Stimulated activated CD8-positive, alpha-beta memory T cell treated with anti-CD3 and anti-CD28 coated beads, Interleukin-15, amount 100 ng/mL, for 4 hours (primary cell): ENCODE measurements around the gene NPAS1.

ENCODE experiments used
- DNase-seq, 2 donors: peaks; one replicate each; pipeline ENCODE4 v3.0.0-alpha.2; 2020; ENCODE audit warnings: low read depth in 2 of 2

NPAS1 gene

DNA sequence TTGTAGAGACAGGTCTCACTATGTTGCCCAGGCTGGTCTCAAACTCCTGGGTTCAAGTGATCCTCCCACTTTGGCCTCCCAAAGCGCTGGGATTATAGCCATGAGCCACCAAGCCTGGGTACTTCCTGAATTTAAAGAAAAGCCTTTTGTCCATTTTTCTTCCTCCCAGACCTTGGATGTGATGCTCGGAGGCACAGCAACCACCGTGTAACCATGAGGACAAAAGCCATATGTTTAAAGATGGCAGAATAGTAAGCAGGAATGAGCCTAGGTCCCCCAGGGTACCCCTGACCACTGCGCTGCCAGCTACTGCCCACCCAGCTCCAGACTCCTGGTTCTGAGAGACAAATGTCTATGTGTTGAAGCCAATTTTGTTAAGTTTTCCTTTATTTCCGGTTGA lies 62.9 kb downstream of the NPAS1 start:
- no peak for DNase-seq

DNA sequence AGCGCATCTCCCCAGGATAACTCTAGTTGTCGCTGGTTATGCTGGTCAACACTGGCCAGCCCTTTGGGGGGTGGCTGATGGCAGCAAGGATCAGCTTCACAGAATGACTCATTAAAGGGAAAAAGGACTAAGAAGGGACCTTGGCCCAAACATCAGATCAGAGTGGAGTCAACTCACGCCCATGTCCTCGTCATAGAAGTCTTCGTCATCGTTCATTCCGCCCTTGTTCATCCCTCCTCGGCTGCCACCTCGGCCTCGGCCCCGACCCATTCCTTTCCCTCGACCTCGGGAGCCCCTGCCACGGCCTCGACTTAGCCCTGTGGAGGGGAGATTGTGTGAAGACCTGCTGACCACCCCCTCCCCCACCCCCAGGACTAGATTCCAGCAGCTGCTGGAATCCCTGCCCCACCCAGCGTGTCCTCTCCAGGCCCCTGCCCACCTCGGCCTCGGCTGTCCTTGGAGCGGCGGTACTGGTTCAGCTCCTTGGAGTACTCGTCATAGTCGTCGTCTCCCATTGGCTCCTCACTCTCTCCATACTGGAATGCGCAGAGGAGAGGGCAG lies 65.3 kb downstream of the NPAS1 start:
- DNase-seq, result no peak

DNA sequence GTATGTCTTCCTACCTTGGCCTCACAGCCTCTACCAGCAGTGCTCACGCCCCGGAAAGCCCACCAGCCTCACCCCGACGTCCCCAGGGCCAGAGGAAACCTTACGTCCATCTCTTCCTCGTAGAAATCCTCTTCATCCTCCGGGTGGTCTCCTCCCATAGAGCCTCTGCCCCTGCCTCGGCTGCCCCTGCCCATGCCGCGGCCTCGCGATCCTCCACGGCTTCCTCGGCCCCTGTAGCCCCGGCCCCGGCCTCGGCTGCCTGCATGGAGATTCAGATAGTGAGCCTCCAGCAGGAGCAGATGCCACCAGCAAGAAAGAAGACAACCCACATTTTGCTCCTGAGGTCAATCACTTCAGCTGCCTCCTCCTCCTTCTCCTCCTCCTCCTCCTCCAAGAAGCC lies 66.6 kb downstream of the NPAS1 start:
- DNase-seq, result no peak

DNA sequence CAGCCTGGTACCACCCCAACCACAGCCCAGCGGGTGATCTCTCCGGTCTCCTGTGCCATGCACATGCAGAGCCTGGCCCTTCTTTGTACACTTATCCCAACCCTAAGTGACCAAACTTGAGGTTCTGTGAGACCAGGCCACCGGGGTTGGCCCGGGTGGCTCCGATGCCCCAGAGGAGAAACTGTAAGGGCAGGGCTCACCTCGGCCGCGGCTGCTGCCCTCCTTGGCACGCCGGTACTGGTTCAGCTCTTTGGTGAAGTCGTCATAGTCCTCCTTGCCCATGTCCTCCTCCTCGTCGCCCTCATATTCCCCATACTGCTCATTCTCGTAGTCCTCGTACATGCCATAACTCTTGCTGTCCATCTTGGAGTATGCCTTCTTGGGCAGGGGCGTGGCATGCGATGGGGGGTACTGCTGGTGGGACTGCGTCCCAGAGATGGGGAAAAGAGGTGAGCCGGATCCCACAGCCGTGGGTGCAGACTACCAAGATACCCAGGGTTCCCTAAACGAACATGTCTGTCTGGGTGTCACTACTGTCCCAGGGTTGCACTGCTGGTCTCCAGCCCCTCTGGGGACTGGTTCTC lies 70.2 kb downstream of the NPAS1 start:
- no peak for DNase-seq

DNA sequence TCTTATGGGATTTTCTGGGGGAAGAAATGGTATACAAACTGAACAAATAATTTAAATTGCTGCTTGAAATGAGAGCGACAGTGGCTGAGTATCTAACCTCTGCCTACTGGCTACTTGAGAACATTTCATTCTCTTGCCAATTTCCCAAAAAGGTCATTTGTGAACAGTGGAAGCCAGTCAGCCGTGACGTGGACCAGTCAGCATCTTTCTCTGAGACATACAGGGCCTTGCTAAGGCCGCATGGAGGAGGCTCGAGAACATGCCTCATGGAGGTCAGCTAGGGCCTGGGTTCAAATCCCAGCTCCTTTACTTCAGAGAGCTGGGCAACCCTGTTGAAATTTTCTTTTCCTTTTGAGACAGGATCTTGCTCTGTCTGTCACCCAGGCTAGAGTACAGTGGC lies 73.6 kb downstream of the NPAS1 start:
- no peak for DNase-seq

DNA sequence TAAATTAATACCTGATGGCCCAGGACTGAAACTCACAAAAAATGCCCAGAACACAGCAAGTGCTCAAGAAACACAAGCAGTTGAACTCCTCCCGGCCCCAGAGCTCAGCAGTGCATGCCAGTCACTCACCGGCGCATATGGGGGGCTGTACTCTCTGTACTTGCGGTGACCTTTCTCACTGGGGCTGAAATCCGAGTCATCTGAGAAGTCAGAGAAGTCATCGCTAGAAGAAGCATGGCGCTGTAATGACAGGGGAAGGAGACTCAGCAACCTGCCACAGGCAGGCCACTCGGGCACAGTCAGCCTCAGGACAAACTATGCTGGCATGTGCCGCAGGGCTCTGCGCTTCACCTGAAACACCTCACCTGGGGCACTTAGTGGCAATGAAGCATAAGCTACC lies 74.2 kb downstream of the NPAS1 start:
- DNase-seq, result no peak

DNA sequence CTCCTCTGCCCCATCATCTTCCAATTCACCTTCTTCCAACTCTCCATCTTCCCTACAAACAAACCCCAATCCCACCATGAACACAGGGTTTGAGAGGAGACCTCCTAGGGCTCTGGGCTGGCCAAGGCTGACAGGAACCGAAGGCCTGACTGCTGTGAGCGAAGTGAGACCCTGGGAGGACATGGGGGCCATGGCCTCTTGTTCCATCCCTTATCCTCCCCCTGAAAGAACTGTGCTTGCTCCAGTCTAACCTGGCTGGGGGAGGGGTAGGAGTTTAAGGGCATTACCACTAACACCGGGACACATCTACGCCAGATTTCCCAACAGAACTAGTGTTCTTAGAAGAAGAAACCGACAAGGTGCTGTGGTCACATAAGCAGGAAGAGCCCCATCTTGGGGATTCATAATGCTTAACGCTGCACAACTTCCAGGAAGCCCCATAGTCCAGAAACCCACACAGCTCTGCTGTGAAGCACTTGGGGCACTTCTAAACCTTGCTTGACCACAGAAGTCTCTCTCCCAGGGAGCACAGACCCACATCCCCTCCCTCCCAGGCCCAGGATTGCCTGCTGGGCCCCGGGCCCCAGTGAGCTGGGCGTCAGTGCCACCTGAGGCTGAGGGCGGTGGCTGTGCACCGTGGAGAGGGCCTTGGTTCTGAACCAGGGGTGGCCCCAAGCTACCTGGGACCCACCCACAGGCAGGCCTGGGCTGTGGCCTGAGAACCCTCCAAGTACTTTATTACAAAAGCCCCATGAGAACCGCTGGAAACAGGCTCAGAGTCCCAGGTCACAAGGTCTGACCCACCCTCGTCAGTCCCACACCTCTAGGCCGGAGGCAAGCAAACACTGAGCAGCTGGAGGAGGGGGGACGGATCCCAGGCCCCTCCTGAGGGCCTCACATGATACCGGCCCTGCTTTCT lies 75.2 kb downstream of the NPAS1 start:
- DNase-seq, result no peak
